NOMO-1 treated with DMSO at 0.1 percent for 48 hours (cell line): ENCODE results near the gene SLC6A17.

ENCODE experiments used
- DNase-seq: peaks from one replicate; lab custom pipeline; 2025; ENCODE audit not compliant: unreplicated experiment; lab: John Stamatoyannopoulos, UW

Gene SLC6A17

DNA sequence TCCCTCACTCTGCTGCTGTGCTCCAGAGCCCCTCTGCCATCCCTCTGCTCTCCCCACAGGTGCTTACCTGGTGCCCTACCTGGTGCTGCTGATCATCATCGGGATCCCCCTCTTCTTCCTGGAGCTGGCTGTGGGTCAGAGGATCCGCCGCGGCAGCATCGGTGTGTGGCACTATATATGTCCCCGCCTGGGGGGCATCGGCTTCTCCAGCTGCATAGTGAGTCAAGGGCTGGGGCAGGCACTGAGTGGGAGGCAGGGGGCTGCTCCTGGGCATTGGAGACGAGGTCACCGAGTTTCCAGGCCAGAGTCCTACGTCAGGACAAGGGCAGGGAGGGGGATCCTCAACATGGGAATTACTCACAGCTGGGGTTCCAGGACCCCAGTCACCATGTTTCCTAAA, 21.7 kb downstream of the SLC6A17 start:
- DNase-seq: no peak

DNA sequence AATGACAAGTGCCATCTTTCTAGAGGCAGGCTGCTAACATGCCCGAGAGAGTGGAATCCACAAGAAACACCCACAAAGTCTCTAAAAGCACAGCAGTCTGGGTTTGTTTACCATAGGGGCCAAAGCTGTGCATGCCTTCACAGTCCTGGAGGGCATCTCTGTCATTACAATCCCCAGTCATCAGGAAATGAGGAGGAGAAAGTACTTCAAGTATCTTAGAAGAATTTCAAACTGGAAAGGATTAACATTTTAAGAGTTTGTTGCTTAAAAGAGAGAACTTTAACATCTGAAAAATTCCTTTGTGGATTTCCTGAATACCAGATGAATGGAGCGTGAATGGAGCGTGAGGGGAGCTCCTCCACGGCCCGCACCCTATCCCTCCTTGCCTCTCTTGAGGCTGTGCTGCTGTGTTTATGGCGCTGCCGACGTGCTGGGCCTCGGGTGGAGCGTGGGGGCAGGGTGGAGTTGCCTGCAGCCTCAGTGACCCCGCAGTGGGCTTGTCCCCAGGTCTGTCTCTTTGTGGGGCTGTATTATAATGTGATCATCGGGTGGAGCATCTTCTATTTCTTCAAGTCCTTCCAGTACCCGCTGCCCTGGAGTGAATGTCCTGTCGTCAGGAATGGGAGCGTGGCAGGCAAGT, 23.3 kb downstream of the SLC6A17 start:
- DNase-seq: no peak

- no peak for DNase-seq
Observed at GRCh38 chr1:110174961-110175360, 24.7 kb downstream of the SLC6A17 start.

DNA sequence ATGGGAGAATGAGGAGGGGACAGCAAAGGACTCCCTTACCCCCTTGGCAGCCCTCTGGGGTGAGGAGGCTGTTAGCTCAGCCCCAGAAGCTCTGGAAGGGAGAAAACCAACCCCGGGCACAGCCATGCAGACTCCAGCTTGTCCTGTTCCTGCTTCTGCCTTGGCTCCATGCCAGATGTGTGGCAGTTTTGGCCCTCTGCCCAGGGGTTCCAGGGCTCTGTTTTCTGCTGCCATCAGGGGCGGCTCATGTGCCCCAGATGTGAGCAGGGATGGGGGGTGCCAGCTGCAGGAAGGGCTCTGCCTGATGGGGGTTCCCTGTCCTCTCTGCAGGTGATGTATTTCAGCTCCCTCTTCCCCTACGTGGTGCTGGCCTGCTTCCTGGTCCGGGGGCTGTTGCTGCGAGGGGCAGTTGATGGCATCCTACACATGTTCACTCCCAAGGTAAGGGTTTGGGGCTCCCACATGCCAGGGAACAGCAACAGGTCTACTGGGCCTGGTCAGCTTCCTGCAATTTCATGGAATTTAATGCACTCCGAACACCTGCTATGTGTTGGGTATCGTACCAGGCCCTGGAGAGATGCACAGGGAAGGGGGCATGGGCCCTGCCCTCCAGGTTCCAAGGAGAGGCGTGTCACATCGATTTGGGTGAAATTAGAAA, 26.1 kb downstream of the SLC6A17 start:
- DNase-seq: no peak

DNA sequence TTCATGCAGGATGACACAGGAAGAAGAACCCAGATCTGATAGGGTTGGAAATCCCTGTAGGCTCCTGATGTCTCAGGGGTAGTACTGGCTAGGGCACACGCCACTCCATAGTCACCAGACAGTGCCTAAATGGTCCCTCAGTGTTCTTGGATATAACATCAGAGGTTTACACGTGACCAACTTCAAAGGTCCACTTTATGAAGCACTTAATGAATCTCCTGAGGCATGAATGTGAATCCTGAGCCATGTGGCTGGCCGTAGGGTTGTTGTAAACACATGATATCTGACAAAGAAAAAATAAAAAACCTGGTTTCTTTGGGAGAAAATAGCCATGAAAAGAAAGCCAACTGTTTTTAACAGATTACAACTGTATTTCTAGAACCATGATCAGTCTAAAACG, 27.5 kb downstream of the SLC6A17 start:
- DNase-seq: no peak

DNA sequence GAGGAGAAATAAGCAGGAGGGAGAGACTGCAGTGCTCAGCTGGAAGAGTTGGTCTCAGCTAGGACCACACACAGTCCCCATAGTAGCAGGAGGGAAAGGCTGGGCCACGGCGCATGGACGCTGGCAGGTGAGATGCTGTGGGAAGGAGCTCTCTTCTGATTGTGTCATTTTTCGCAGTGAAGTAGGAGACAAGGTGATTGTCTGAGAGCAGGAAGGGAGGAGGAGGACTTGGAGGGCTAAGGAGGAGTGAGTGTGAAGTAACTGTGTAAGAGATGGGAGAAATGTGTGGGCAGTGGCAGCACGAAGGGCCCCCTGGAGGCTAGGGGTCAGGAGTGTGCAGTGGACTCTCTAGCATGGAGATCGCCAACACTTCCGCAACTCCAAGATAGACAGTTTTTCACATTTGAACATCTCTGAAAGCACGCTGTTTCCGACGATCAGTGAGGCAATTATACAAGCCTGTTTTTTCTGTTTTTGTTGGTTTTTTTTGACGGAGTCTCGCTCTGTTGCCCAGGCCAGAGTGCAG, 33.4 kb downstream of the SLC6A17 start:
- no peak for DNase-seq

DNA sequence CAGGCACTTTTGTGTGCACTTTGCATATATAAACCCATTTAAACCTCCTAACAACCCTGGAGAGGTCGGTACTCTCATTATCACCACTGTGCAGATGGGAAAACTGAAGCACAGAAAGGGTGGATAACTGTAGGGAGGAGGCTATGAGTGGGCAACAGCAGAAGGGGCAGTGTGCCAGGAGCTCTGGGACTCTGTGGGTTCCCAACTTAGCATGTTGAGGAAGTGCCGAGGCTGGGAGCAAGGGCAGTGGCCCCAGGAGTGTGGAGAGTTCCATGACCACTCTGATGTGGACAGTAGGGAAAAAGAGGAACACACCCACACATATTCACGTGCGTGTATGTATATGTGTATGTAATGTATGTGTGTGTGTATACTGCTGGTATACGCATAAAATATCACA, 34.2 kb downstream of the SLC6A17 start:
- DNase-seq: no peak

- no peak for DNase-seq
Observed at GRCh38 chr1:110185181-110185580, 34.9 kb downstream of the SLC6A17 start.

GRCh38 chr1:110186558-110186957, 36.3 kb downstream of the SLC6A17 start:
- no peak for DNase-seq

DNA sequence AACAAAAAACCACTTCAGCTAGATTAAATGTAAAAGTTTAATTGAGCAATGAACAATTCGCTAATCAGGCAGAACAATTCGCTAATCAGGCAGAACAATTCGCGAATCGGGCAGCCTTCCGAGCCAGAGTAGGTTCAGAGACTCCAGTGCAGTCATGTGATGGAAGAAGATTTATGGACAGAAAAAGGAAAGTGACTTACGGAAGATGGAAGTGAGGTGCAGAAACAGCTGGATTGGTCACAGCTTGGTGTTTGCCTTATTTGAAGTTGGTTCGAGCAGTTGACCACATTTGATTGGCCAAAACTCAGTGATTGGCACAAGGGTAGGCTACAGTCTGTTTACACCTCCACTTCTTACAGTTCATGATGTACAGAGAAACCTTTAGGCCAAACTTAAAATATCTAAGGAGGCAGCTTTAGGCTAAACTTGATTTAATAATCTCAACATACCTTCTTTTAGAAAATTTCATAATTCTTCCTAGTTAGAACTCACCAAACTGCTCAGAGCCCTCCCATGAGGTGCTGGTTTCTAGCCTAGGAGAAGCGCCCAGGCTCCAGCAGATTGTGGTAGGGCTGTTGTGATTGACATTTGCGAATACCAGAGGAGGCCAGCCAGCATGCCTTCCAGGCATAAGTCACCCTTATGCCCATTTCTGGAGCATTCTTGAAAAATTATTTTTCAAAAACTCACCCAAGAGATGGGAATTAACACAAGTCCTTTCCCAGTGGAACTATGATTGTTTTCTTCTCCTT, 37.0 kb downstream of the SLC6A17 start:
- DNase-seq: no peak

DNA sequence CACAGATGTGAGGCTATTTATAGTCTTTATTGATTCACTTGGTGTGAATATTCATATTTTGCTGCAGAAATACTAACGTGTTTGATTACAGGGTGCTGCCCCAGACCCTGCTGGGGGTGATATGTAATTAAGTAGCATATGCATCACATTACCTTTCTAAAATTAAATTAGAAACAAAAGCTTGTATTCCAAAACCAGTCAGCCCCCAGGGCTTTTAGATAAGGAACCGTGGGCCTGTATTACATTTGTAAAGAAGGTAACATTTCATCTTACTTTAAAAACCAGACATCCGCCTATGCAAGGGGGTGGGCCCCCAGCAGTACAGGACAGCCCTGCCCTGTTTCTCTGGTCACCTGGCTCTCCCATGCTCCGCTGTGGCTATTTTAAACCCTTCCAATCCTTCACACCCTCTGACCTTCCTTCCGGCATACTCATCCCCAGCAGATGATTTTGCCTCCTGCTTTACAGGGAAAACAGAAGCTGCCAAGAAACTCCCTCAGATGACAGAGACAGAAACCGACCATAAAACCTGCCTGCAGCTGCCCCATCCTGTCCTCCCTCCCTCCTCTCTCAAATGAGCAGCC, 37.8 kb downstream of the SLC6A17 start:
- no peak for DNase-seq

DNA sequence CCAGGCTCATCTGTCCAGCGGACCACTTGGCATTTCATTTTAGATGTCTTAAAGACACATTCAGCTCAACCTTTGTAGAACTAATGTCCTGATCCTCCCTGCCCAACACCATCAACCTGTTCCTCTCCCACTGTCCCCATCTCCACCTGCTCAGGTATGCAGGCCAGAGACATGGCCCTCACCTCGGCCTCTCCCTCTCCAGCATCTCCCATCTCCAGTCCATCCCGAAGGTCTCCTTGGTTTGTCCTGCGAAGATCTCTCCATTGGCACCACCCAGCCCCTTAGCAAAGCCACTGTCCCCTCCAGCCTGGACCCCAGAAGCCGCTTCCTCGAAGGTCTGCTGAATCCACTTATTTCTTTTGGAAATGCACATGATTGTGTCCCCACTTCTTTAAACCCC, 38.9 kb downstream of the SLC6A17 start:
- no peak for DNase-seq

- no peak for DNase-seq
Observed at GRCh38 chr1:110190282-110190929, 40.1 kb downstream of the SLC6A17 start.

DNA sequence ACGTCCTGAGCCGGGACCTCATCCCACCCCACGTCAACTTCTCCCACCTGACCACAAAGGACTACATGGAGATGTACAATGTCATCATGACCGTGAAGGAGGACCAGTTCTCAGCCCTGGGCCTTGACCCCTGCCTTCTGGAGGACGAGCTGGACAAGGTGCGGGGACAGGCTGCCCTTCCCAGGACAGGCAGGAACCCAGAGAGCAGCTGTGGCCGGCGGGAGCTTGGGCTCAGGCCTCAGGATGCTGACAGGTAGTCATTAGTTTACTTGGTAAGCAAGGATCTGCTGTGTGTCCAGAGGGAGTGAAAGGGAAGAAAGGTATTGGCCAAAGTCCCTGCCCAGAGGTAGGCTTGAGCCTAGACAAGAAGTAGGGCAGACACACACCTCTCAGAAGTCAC, 42.2 kb downstream of the SLC6A17 start:
- no peak for DNase-seq

GRCh38 chr1:110195196-110195595, 44.9 kb downstream of the SLC6A17 start:
- DNase-seq: no peak

DNA sequence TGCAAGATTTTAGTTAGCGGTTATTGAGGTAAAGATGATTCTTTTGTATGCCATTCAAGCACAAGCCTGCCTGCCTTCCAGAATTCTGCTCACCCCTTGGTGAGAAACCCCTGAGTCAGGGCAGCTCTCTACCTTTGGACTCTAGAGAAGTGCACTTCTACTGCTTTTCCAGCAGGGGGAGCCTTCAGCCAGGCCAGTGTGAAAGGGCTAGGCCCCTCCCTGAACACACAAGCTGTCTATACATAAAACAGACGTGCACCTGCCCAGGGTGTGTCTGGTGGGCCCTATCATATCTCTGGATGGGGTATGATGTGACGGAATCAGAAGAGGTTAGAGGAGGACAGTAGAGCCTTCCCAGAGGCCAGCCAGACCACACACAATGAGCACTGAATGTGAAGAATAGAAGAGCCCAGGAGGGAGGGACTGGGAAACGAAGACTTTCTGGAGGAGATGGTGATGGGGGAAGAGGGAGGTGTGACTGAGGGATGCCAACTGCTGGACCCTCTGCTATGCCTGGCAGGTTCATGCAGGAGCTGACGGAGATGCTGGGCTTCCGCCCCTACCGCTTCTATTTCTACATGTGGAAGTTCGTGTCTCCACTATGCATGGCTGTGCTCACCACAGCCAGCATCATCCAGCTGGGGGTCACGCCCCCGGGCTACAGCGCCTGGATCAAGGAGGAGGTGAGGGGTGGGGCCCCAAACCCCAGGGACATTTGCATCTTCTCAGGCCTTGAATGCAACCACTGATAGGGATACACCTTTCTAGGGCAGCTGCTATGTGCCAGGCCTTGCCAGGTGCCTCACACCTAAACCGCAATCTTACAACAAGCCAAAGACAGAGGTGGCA, 46.8 kb downstream of the SLC6A17 start:
- DNase-seq: peak; percentile 70

DNA sequence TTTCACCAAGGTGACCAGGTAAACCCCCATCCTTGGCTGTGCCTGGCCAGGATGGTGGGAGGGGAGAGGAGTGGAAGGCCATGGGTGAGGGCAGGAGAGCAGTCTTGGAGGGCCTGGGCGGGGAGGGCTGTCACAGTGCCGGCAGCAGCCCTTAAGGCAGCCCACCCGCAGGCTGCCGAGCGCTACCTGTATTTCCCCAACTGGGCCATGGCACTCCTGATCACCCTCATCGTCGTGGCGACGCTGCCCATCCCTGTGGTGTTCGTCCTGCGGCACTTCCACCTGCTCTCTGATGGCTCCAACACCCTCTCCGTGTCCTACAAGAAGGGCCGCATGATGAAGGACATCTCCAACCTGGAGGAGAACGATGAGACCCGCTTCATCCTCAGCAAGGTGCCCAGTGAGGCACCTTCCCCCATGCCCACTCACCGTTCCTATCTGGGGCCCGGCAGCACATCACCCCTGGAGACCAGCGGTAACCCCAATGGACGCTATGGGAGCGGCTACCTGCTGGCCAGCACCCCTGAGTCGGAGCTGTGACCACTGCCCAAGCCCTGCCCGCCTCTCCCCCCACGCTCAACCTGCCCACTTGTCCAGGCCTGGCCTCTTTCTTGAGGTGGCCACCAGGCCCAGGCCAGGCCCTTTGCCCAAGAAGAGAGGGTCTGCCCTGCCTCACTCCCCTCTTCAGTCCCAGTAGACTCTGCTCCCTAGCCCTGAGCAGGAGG, 47.8 kb downstream of the SLC6A17 start:
- no peak for DNase-seq

GRCh38 chr1:110198746-110199145, 48.5 kb downstream of the SLC6A17 start:
- DNase-seq: no peak

- DNase-seq: no peak
Observed at GRCh38 chr1:110200190-110200589, 49.9 kb downstream of the SLC6A17 start.

- DNase-seq: no peak
Observed at GRCh38 chr1:110200666-110201065, 50.4 kb downstream of the SLC6A17 start.
